GM19193 (cell line): ENCODE measurements around the gene CEP68.

Experiments
- POLR2A ChIP-seq: IDR thresholded peaks from 4 replicates; pipeline ENCODE4 v1.6.1; 2011; ENCODE audit not compliant: insufficient read depth, insufficient read length; ENCODE audit errors: extremely low read depth

The CEP68 gene

GRCh38 chr2:65067806-65068553 lies 11.8 kb downstream of the CEP68 start:
- no peak for TF ChIP-seq POLR2A

- TF ChIP-seq POLR2A = peak; percentile 14
These were observed 13.2 kb downstream of the CEP68 start for GRCh38 chr2:65069439-65069824.

- no peak for TF ChIP-seq POLR2A
These were observed 14.1 kb downstream of the CEP68 start for GRCh38 chr2:65070172-65070830.

- TF ChIP-seq POLR2A = no peak
These were observed 14.6 kb downstream of the CEP68 start for GRCh38 chr2:65070856-65071255.

GRCh38 chr2:65071499-65072180 lies 15.4 kb downstream of the CEP68 start:
- no peak for TF ChIP-seq POLR2A

GRCh38 chr2:65072181-65072970 lies 16.2 kb downstream of the CEP68 start:
- TF ChIP-seq POLR2A = no peak

GRCh38 chr2:65073879-65074565 lies 17.8 kb downstream of the CEP68 start:
- TF ChIP-seq POLR2A = no peak

- TF ChIP-seq POLR2A = no peak
These were observed 19.0 kb downstream of the CEP68 start for GRCh38 chr2:65075176-65075575.

GRCh38 chr2:65075605-65076344 lies 19.6 kb downstream of the CEP68 start:
- no peak for TF ChIP-seq POLR2A

GRCh38 chr2:65076345-65076710 lies 20.1 kb downstream of the CEP68 start:
- TF ChIP-seq POLR2A = no peak

GRCh38 chr2:65077898-65078297 lies 21.7 kb downstream of the CEP68 start:
- no peak for TF ChIP-seq POLR2A

GRCh38 chr2:65079017-65079416 lies 22.8 kb downstream of the CEP68 start:
- TF ChIP-seq POLR2A = no peak

GRCh38 chr2:65081232-65081685 lies 25.0 kb downstream of the CEP68 start:
- TF ChIP-seq POLR2A = no peak

- TF ChIP-seq POLR2A = no peak
These were observed 28.9 kb downstream of the CEP68 start for GRCh38 chr2:65085148-65085547.

- TF ChIP-seq POLR2A = no peak
These were observed 36.6 kb downstream of the CEP68 start for GRCh38 chr2:65092791-65093190.

GRCh38 chr2:65093211-65093610 lies 37.0 kb downstream of the CEP68 start:
- TF ChIP-seq POLR2A = no peak
